Panc1 (cell line): ENCODE results near the gene YPEL3. TPM values are rescaled to one million over a fixed set of nuclear protein-coding genes. Genes with fewer than 3 reads are reported as not detected.

Experiments
- ATAC-seq: fragments of 200-7000 bp; cut with Tn5 transposase; 2 replicates; pipeline ENCODE4 v1.9.1; 2020; ENCODE audit warnings: mild to moderate bottlenecking, moderate library complexity
- BruUV-seq: library from RNA; stranded (reverse); fragments of 400-500 nt; replicated peaks from 2 replicates; lab custom pipeline; 2021; lab: Mats Ljungman, UMichigan
- CTCF ChIA-PET: fragments of 300-600 bp; sonication (Branson Sonifier 250); formaldehyde crosslinking; loops from one replicate; lab custom pipeline; 2022; ENCODE audit warnings: antibody characterized with exemption; lab: Charles Lee
- POLR2A ChIA-PET: fragments of 300-600 bp; sonication (Branson Sonifier 250); formaldehyde crosslinking; loops from one replicate; lab custom pipeline; 2022; ENCODE audit warnings: antibody characterized with exemption; lab: Charles Lee
- DNase-seq: peaks from one replicate; pipeline ENCODE4 v3.0.0-alpha.2; 2010; ENCODE audit warnings: low read depth, low spot score
- H3K27ac ChIP-seq: 2 replicates; pipeline ENCODE4 v1.5.1; 2011; ENCODE audit warnings: mild to moderate bottlenecking, low read length, inconsistent platforms
- H3K27me3 ChIP-seq: fragments of 200-500 bp; sonication (Bioruptor generic); 2 replicates; pipeline ENCODE4 v1.6.0; 2014; ENCODE audit warnings: low read length, inconsistent platforms; ENCODE audit not compliant: control insufficient read depth, insufficient read depth
- H3K36me3 ChIP-seq: fragments of 200-500 bp; sonication (Bioruptor generic); 2 replicates; pipeline ENCODE4 v1.5.1; 2014; ENCODE audit warnings: inconsistent platforms, mild to moderate bottlenecking, low read length, moderate library complexity; ENCODE audit not compliant: control insufficient read depth, insufficient read depth
- H3K4me1 ChIP-seq: 2 replicates; pipeline ENCODE4 v1.5.1; 2011; ENCODE audit warnings: inconsistent platforms, mild to moderate bottlenecking, low read length, moderate library complexity; ENCODE audit not compliant: control insufficient read depth, insufficient read depth
- H3K4me3 ChIP-seq, 2 experiments: 2 replicates each; pipeline ENCODE4 v1.5.1; 2011 to 2012; ENCODE audit warnings: low read depth in 2 of 2, low read length in 2 of 2, mild to moderate bottlenecking in 2 of 2, inconsistent platforms in 1 of 2, moderate library complexity in 1 of 2
- H3K9me3 ChIP-seq: fragments of 200-500 bp; sonication (Bioruptor generic); 2 replicates; pipeline ENCODE4 v1.5.1; 2014; ENCODE audit warnings: low read depth, mild to moderate bottlenecking, inconsistent platforms, low read length, moderate library complexity; ENCODE audit not compliant: control insufficient read depth, insufficient read depth
- POLR2AphosphoS5 ChIP-seq: IDR thresholded peaks from 2 replicates; pipeline ENCODE4 v1.6.1; 2012; ENCODE audit warnings: mild to moderate bottlenecking, low read depth, low read length, moderate library complexity
- REST ChIP-seq, 2 experiments: IDR thresholded peaks; 2 replicates each; pipeline ENCODE4 v1.6.1; 2011 to 2012; ENCODE audit warnings: low read depth in 2 of 2, control low read depth in 1 of 2, low read length in 1 of 2, mild to moderate bottlenecking in 1 of 2, moderate library complexity in 1 of 2; ENCODE audit not compliant: insufficient read depth in 1 of 2
- SIN3A ChIP-seq: IDR thresholded peaks from 2 replicates; pipeline ENCODE4 v1.6.1; 2012; ENCODE audit warnings: low read depth, mild to moderate bottlenecking, low read length, moderate library complexity, borderline replicate concordance; ENCODE audit not compliant: insufficient read depth
- TCF7L2 ChIP-seq: IDR thresholded peaks from 2 replicates; pipeline ENCODE4 v1.6.1; 2011; ENCODE audit warnings: mild to moderate bottlenecking, low read depth, low read length, inconsistent platforms
- in situ Hi-C: cut with HindIII; loops from 2 replicates; pipeline ENCODE4 v1.10.0; 2016; ENCODE audit warnings: low sequenced_read_pairs, low pct_unique_long_range_greater_than_20kb
- intact Hi-C: fragments of 100-400 bp; cut with micrococcal nuclease; formaldehyde crosslinking; loops from one replicate; pipeline ENCODE4 v1.10.0; 2022; ENCODE audit not compliant: unreplicated experiment
- total RNA-seq: library from RNA; stranded (reverse); gene quantifications from one replicate; pipeline ENCODE4 v1.2.1, GENCODE V29; 2021; ENCODE audit not compliant: unreplicated experiment
- TF ChIP-seq, protein P1 (sequence below): fragments of 450-650 bp; IDR thresholded peaks from 2 replicates; pipeline ENCODE4 v1.5.1; 2017; ENCODE audit warnings: mild to moderate bottlenecking

Gene YPEL3
- total RNA-seq, 1 experiment from 2014 or later, result 0.69 TPM

GRCh38 chr16:30067584-30067916, 28.5 kb downstream of the YPEL3 start:
- no peaks in the 10 kb centered on the region for H3K9me3 ChIP-seq
- ChIA-PET CTCF (no interaction called here), POLR2A (interaction anchor here (0.5 kb wide), 1 partner anchor 105 kb away, joined by 10 read pairs; no protein-coding TSS in a partner anchor)
- in situ Hi-C loops (no loop called here), intact Hi-C loops (no loop called here)
- H3K4me3 ChIP-seq, result peak overlapping the region; percentile 90 to 92
- TF ChIP-seq SIN3A, result no peak
- no peak for TF ChIP-seq TCF7L2
- no peak for TF ChIP-seq POLR2AphosphoS5
- TF ChIP-seq REST (IDR thresholded peaks at IDR 0.05; ENCODE audit: insufficient read depth in 1 of 2, low read depth in 2 of 2, low read length in 1 of 2), result no peak
- no peak for ATAC-seq
- H3K27me3 ChIP-seq, result no peaks in the 10 kb centered on the region
- H3K36me3 ChIP-seq, result peaks cover 35% of the 10 kb centered on the region
- peak overlapping the region; percentile 96 for H3K27ac ChIP-seq
- BruUV-seq, result no TSS peak
- peaks cover 43% of the 10 kb centered on the region for H3K4me1 ChIP-seq
- DNase-seq, result no peak

DNA sequence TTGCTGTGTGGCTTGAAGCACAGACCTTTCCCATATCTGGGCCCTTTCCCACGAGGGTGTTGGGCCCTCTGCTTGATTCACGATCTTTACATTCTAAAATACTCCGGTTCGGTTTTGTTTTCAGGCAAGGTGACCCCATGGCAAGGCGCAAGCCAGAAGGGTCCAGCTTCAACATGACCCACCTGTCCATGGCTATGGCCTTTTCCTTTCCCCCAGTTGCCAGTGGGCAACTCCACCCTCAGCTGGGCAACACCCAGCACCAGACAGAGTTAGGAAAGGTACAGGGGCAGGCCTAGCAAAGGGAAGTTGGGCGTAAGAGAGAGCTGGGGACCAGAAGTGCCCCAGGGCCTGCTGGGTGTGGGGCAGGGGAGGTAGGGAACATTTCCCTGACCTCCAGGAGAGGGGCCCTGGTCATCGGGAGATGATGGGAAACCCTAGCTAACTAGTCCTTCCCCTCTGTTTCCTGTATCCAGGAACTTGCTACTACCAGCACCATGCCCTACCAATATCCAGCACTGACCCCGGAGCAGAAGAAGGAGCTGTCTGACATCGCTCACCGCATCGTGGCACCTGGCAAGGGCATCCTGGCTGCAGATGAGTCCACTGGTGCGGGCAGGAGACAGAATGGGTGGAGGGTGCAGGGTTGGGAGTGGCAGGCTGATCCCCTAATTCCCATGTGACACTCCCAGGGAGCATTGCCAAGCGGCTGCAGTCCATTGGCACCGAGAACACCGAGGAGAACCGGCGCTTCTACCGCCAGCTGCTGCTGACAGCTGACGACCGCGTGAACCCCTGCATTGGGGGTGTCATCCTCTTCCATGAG, 29.0 kb downstream of the YPEL3 start:
- in situ Hi-C loops (no loop called here), intact Hi-C loops (no loop called here)
- peaks cover 43% of the 10 kb centered on the region for H3K4me1 ChIP-seq
- no TSS peak for BruUV-seq
- H3K27me3 ChIP-seq, result no peaks in the 10 kb centered on the region
- DNase-seq, result no peak
- peaks cover 35% of the 10 kb centered on the region for H3K36me3 ChIP-seq
- CTCF ChIA-PET, result interaction anchor here (0.6 to 0.8 kb wide), 2 partner anchors 8 to 12 kb away, joined by 3 read pairs; no protein-coding TSS in a partner anchor
- no peaks in the 10 kb centered on the region for H3K9me3 ChIP-seq
- POLR2A ChIA-PET, result interaction anchor here (0.5 to 0.6 kb wide), 2 partner anchors 105 to 341 kb away, joined by 5 to 10 read pairs; partner anchors contain the start of gene ZNF771
- TF ChIP-seq REST (IDR thresholded peaks at IDR 0.05; ENCODE audit: insufficient read depth in 1 of 2, low read depth in 2 of 2, low read length in 1 of 2) (no peak), TCF7L2 (no peak), POLR2AphosphoS5 (peak; percentile 6; the same call in 1 of the 2 replicates)
- TF ChIP-seq, protein P1, sequence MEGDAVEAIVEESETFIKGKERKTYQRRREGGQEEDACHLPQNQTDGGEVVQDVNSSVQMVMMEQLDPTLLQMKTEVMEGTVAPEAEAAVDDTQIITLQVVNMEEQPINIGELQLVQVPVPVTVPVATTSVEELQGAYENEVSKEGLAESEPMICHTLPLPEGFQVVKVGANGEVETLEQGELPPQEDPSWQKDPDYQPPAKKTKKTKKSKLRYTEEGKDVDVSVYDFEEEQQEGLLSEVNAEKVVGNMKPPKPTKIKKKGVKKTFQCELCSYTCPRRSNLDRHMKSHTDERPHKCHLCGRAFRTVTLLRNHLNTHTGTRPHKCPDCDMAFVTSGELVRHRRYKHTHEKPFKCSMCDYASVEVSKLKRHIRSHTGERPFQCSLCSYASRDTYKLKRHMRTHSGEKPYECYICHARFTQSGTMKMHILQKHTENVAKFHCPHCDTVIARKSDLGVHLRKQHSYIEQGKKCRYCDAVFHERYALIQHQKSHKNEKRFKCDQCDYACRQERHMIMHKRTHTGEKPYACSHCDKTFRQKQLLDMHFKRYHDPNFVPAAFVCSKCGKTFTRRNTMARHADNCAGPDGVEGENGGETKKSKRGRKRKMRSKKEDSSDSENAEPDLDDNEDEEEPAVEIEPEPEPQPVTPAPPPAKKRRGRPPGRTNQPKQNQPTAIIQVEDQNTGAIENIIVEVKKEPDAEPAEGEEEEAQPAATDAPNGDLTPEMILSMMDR, result no peak
- peak overlapping the region; percentile 96 for H3K27ac ChIP-seq
- peak overlapping the region; percentile 90 to 92 for H3K4me3 ChIP-seq
- no peak for ATAC-seq
